ENCODE data around the gene ACTN4. TPM values are rescaled to one million over a fixed set of nuclear protein-coding genes. Genes with fewer than 3 reads are reported as not detected.

The ACTN4 gene
- total RNA-seq, 4 donors from 2014 or later = 191 to 479 (median 365) TPM

DNA sequence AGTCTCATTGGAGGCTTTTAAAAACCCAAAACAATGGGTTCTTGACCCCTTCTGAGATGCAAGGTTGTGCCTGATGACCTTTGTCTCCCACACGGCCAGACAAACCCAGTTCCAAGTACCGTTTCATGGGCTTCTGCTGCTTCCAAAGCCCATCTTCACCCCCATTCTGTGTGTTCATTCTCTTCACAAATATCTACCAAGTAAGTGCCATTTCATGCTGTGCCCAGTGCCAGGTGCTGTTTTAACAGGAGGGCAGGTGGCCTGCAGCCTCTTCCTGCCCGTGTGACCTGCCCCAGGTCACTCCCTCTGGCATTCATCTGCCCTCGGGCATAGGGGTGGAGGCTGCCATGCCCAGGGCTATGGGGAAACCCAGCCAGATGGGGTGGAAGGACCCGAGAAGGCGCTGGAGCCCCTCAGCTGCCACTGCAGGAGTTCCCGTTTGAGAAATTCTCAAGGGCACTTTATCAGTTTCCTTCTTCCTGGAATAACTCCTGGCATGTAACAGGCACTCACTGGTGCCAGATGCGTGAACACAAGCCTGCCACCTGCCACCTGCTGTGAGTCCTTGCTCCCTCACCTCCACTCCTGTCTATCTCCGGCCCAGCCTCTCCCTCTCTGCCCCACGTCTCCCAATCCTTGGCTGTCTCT is 84.3 kb downstream of the ACTN4 start:
- Histone ChIP-seq H3K4me1 (peaks cover 17 to 29% of the 10 kb centered on the region in 2 donors), H3K27ac (peak overlapping the region; percentile 35 to 71 (median 65)), H3K4me3 (replicated peaks in 1 of 3) (no peak overlapping the region), H3K9me3 (no peaks in the 10 kb centered on the region), H3K36me3 (peaks cover 30 to 32% of the 10 kb centered on the region in 2 donors), H3K27me3 (no peaks in the 10 kb centered on the region)
- intact Hi-C loops (cut with DNase I) = loop anchor here (5.0 kb wide), 1 partner anchor 84 kb away; the partner anchor contains the start of gene ACTN4
- DNase-seq = peak; percentile 77 to 79
- no peak for TF ChIP-seq POLR2A (IDR thresholded peaks at IDR 0.05)
- TF ChIP-seq, protein P1, sequence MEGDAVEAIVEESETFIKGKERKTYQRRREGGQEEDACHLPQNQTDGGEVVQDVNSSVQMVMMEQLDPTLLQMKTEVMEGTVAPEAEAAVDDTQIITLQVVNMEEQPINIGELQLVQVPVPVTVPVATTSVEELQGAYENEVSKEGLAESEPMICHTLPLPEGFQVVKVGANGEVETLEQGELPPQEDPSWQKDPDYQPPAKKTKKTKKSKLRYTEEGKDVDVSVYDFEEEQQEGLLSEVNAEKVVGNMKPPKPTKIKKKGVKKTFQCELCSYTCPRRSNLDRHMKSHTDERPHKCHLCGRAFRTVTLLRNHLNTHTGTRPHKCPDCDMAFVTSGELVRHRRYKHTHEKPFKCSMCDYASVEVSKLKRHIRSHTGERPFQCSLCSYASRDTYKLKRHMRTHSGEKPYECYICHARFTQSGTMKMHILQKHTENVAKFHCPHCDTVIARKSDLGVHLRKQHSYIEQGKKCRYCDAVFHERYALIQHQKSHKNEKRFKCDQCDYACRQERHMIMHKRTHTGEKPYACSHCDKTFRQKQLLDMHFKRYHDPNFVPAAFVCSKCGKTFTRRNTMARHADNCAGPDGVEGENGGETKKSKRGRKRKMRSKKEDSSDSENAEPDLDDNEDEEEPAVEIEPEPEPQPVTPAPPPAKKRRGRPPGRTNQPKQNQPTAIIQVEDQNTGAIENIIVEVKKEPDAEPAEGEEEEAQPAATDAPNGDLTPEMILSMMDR (IDR thresholded peaks at IDR 0.05) = peak in 3 of 6 experiments; percentile 15 to 23 (median 16)
- 29 to 33% methylated on average over 10 of the region's 10 CpGs for WGBS, 2 donors

DNA sequence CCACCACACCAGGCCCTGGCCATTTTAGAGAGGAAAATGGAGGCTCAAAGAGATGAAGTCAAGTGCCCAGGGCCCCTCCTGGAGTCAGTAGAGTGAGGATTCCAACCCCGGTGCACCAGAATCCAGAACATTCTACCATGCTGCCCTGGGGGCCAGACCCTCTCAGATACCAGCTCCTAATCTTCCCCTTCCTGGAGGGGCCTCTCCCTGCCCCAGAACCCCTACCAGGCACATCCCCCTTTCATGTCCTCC is 85.7 kb downstream of the ACTN4 start:
- no peak for DNase-seq
- Histone ChIP-seq H3K27me3 (no peaks in the 10 kb centered on the region), H3K4me1 (peaks cover 17 to 33% of the 10 kb centered on the region in 2 donors), H3K9me3 (no peaks in the 10 kb centered on the region), H3K36me3 (peaks cover 16 to 18% of the 10 kb centered on the region in 2 donors), H3K27ac (peak overlapping the region in 2 of 3 donors; percentile 35 to 65), H3K4me3 (replicated peaks in 1 of 3) (no peak overlapping the region)
- 92 to 100% methylated on average over 1 of the region's 1 CpG for WGBS, 2 donors
- no peak for TF ChIP-seq POLR2A (IDR thresholded peaks at IDR 0.05)
- TF ChIP-seq, protein P1 (IDR thresholded peaks at IDR 0.05) = no peak
- intact Hi-C loops (cut with DNase I) = loop anchor here (5.0 kb wide), 1 partner anchor 86 kb away; the partner anchor contains the start of gene ACTN4

DNA sequence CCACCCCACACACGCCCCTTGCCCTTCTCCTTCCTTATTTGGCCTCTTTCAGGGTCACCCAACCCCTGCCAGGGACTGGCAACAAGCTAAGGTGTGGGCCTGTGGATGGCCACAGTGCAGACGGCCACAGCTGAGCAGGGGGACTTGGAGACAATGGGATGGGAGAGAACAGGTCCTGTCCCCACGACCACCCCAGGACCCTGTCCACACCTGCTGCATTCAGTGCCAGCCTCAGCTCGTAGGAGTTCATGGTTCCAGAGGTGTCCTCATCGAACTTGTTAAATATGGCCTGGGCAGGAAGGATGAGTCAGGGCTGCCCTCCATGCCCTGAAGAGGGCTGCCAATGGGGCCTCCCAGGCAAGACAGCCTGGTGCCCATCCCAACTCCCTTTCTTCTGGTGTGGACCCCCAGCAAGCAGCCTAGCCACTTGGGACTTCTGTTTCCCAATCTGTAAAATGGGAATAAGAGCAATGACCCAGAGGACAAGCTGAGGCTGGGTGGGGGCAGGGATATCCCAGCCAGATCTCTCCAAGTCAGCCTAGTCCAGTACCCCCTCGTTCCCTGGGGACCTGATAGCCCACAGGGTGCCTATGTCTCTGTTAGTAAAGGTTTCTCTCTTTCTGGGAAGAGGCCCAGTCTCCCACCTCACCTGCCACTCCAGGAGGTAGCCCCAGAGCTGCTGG is 86.2 kb downstream of the ACTN4 start:
- DNase-seq = no peak
- 84 to 87% methylated on average over 6 of the region's 6 CpGs for WGBS, 2 donors
- Histone ChIP-seq H3K27me3 (no peaks in the 10 kb centered on the region), H3K9me3 (no peaks in the 10 kb centered on the region), H3K4me3 (replicated peaks in 1 of 3) (no peak overlapping the region), H3K4me1 (peaks cover 17 to 33% of the 10 kb centered on the region in 2 donors), H3K27ac (peak overlapping the region; percentile 30 to 65 (median 35)), H3K36me3 (peaks cover 11 to 13% of the 10 kb centered on the region in 2 donors)
- TF ChIP-seq, protein P1 (IDR thresholded peaks at IDR 0.05) = no peak
- no peak for TF ChIP-seq POLR2A (IDR thresholded peaks at IDR 0.05)
- intact Hi-C loops (cut with DNase I) = loop anchor here (5.0 kb wide), 1 partner anchor 86 kb away; the partner anchor contains the start of gene ACTN4

DNA sequence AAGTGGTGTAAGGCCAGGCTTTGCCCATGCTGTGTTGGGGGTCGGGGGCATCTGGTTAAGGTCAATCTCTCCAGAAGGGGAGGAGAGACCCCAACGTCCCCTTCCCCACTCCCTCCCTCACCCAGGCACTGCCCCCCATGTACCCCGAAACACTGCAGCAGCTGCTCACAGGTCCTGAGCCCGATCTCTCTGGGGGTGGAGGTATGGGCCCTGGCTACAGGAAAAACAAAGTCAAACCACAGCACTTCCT is 86.7 kb downstream of the ACTN4 start:
- no peaks in the 10 kb centered on the region for H3K27me3 ChIP-seq
- peaks cover 17 to 33% of the 10 kb centered on the region in 2 donors for H3K4me1 ChIP-seq
- peak overlapping the region; percentile 8 to 65 (median 30) for H3K27ac ChIP-seq
- no peak for TF ChIP-seq POLR2A (IDR thresholded peaks at IDR 0.05)
- TF ChIP-seq, protein P1 (IDR thresholded peaks at IDR 0.05) = no peak
- no peak overlapping the region for H3K4me3 ChIP-seq (replicated peaks in 1 of 3)
- DNase-seq = no peak
- H3K36me3 ChIP-seq = peaks cover 10 to 12% of the 10 kb centered on the region in 2 donors
- intact Hi-C loops (cut with DNase I) = loop anchor here (5.0 kb wide), 1 partner anchor 87 kb away; the partner anchor contains the start of gene ACTN4
- WGBS, 2 donors = 64 to 67% methylated on average over 4 of the region's 4 CpGs
- H3K9me3 ChIP-seq = no peaks in the 10 kb centered on the region
